SK-N-SH (cell line): ENCODE results near the gene DACT2. TPM values are rescaled to one million over a fixed set of nuclear protein-coding genes. Genes with fewer than 3 reads are reported as not detected.

Experiments used
- CTCF ChIA-PET: fragments of 300-600, 350-600 bp; formaldehyde crosslinking; extraction: SDS; loops from one replicate; lab custom pipeline; 2021; lab: Yijun Ruan, JAX
- POLR2A ChIA-PET: fragments of 350-600 bp; sonication (Branson Sonifier 250); formaldehyde crosslinking; extraction: SDS; loops from one replicate; lab custom pipeline; 2020; ENCODE audit warnings: antibody characterized with exemption, inconsistent platforms; lab: Yijun Ruan, JAX
- DNase-seq: peaks from one replicate; pipeline ENCODE4 v3.0.0; 2012
- H2AFZ ChIP-seq: fragments of 200-600 bp; sonication (generic); 2 replicates; pipeline ENCODE4 v1.8.1; 2016; ENCODE audit warnings: antibody characterized with exemption, mild to moderate bottlenecking, low read depth
- H3F3A ChIP-seq: fragments of 200-600 bp; sonication (generic); replicated peaks from 2 replicates; pipeline ENCODE3; 2016; ENCODE audit warnings: antibody characterized with exemption, mild to moderate bottlenecking; ENCODE audit not compliant: insufficient read depth
- H3K27ac ChIP-seq, 2 experiments: fragments of 200-500 bp in 1 of 2; fragments of 200-600 bp in 1 of 2; sonication (Bioruptor generic) in 1 of 2; sonication (generic), shearing (Covaris generic) in 1 of 2; 2 replicates each; pipeline versions ENCODE4 v1.5.1 to v1.6.1; 2014 to 2016; ENCODE audit warnings: low read depth in 2 of 2, inconsistent platforms in 1 of 2, low read length in 1 of 2, mild to moderate bottlenecking in 1 of 2, mixed read lengths in 1 of 2
- H3K27me3 ChIP-seq: fragments of 200-600 bp; sonication (generic), shearing (Covaris generic); 2 replicates; pipeline ENCODE4 v1.6.1; 2016; ENCODE audit warnings: mixed run types; ENCODE audit not compliant: insufficient read depth
- H3K36me3 ChIP-seq, 2 experiments: fragments of 200-500 bp in 1 of 2; fragments of 200-600 bp in 1 of 2; sonication (Bioruptor generic) in 1 of 2; sonication (generic) in 1 of 2; replicated peaks in 1 of 2; 2 replicates each; pipeline versions ENCODE3 to v1.5.1; 2014 to 2016; ENCODE audit warnings: low read length in 1 of 2, mild to moderate bottlenecking in 1 of 2; ENCODE audit not compliant: insufficient read depth in 2 of 2, control insufficient read depth in 1 of 2
- H3K4me1 ChIP-seq, 2 experiments: fragments of 200-500 bp in 1 of 2; fragments of 200-600 bp in 1 of 2; sonication (Bioruptor generic) in 1 of 2; sonication (generic), shearing (Covaris generic) in 1 of 2; 2 replicates each; pipeline versions ENCODE4 v1.5.1 to v1.6.1; 2014 to 2016; ENCODE audit warnings: low read depth in 1 of 2, low read length in 1 of 2, mixed run types in 1 of 2; ENCODE audit not compliant: insufficient read depth in 2 of 2, control insufficient read depth in 1 of 2
- H3K4me2 ChIP-seq: fragments of 200-600 bp; sonication (generic), shearing (Covaris generic); 2 replicates; pipeline ENCODE4 v1.6.1; 2017; ENCODE audit warnings: mixed run types
- H3K4me3 ChIP-seq, 2 experiments: fragments of 200-500 bp in 1 of 2; fragments of 200-600 bp in 1 of 2; sonication (Bioruptor generic) in 1 of 2; sonication (generic), shearing (Covaris generic) in 1 of 2; 2 replicates each; pipeline versions ENCODE4 v1.5.1 to v1.8.1; 2014 to 2016; ENCODE audit warnings: low read depth in 2 of 2, inconsistent platforms in 1 of 2, low read length in 1 of 2, mild to moderate bottlenecking in 1 of 2, mixed read lengths in 1 of 2, moderate library complexity in 1 of 2
- H3K79me2 ChIP-seq: fragments of 200-600 bp; sonication (generic); 2 replicates; pipeline ENCODE4 v1.8.1; 2017; ENCODE audit warnings: mild to moderate bottlenecking; ENCODE audit not compliant: insufficient read depth
- H3K9ac ChIP-seq: fragments of 200-600 bp; sonication (generic); 2 replicates; pipeline ENCODE4 v1.6.1; 2017; ENCODE audit warnings: mixed run types
- H3K9me2 ChIP-seq: fragments of 200-600 bp; sonication (generic); 2 replicates; pipeline ENCODE4 v1.6.1; 2017; ENCODE audit warnings: mixed run types
- H3K9me3 ChIP-seq: fragments of 200-600 bp; sonication (generic); 2 replicates; pipeline ENCODE4 v1.6.1; 2017; ENCODE audit warnings: mixed run types, mild to moderate bottlenecking, moderate library complexity
- H4K20me1 ChIP-seq: fragments of 200-600 bp; sonication (generic); 2 replicates; pipeline ENCODE4 v1.6.1; 2017; ENCODE audit warnings: mild to moderate bottlenecking, mixed run types; ENCODE audit not compliant: insufficient read depth
- ELF1 ChIP-seq: IDR thresholded peaks from 2 replicates; pipeline ENCODE4 v1.4.0; 2012
- EP300 ChIP-seq, 2 experiments: IDR thresholded peaks; 2 replicates each; pipeline versions ENCODE4 v1.4.0 to v1.6.1; 2012; ENCODE audit warnings: borderline replicate concordance in 1 of 2, low read depth in 1 of 2, low read length in 1 of 2
- EZH2phosphoT487 ChIP-seq: fragments of 200-600 bp; sonication (generic); IDR thresholded peaks from 2 replicates; pipeline ENCODE4 v1.6.1; 2017; ENCODE audit warnings: low read depth, mixed run types, mild to moderate bottlenecking, antibody characterized with exemption, moderate library complexity, borderline replicate concordance
- FOSL2 ChIP-seq: IDR thresholded peaks from 2 replicates; pipeline ENCODE4 v1.4.0; 2012; ENCODE audit warnings: low read depth, mild to moderate bottlenecking, moderate library complexity, borderline replicate concordance
- FOXJ3 ChIP-seq: sonication (generic); formaldehyde crosslinking; IDR thresholded peaks from 2 replicates; pipeline ENCODE4 v1.5.1; 2020; ENCODE audit warnings: mild to moderate bottlenecking, missing genetic modification reagents
- GABPA ChIP-seq: IDR thresholded peaks from 2 replicates; pipeline ENCODE4 v1.4.0; 2012; ENCODE audit warnings: low read depth, mild to moderate bottlenecking
- JUND ChIP-seq: IDR thresholded peaks from 2 replicates; pipeline ENCODE4 v1.4.0; 2012
- MAX ChIP-seq: IDR thresholded peaks from 2 replicates; pipeline ENCODE4 v1.4.0; 2012; ENCODE audit warnings: low read depth
- MEF2A ChIP-seq: IDR thresholded peaks from 2 replicates; pipeline ENCODE4 v1.4.0; 2012; ENCODE audit warnings: low read depth, borderline replicate concordance
- NFIC ChIP-seq: IDR thresholded peaks from 2 replicates; pipeline ENCODE4 v1.4.0; 2012; ENCODE audit warnings: borderline replicate concordance
- PBX3 ChIP-seq: IDR thresholded peaks from 2 replicates; pipeline ENCODE4; 2012
- REST ChIP-seq: IDR thresholded peaks from 2 replicates; pipeline ENCODE4 v1.6.1; 2012; ENCODE audit warnings: mild to moderate bottlenecking, low read depth, low read length, moderate library complexity
- RXRA ChIP-seq: IDR thresholded peaks from 2 replicates; pipeline ENCODE4 v1.4.0; 2012; ENCODE audit warnings: low read depth, mild to moderate bottlenecking, borderline replicate concordance
- TCF12 ChIP-seq: IDR thresholded peaks from 2 replicates; pipeline ENCODE4 v1.4.0; 2012
- USF2 ChIP-seq: fragments of 150-350 bp; IDR thresholded peaks from 2 replicates; pipeline ENCODE4 v1.6.1; 2017; ENCODE audit warnings: antibody characterized with exemption, low read length, low read depth, borderline replicate concordance
- YY1 ChIP-seq: IDR thresholded peaks from 2 replicates; pipeline ENCODE4 v1.4.0; 2012; ENCODE audit warnings: low read depth, mild to moderate bottlenecking
- ZBTB33 ChIP-seq: IDR thresholded peaks from 2 replicates; pipeline ENCODE4 v1.4.0; 2012; ENCODE audit warnings: low read depth, borderline replicate concordance
- WGBS: methylation state at CpG from one replicate; pipeline ENCODE4 v1.1.6; 2017; ENCODE audit warnings: low lambda C conversion rate; 5-methylcytosine and 5-hydroxymethylcytosine counted together
- polyA plus RNA-seq, 3 experiments: library from polyadenylated mRNA; depleted of rRNA; stranded (reverse); fragments of >200 nt; gene quantifications; 2 replicates each; pipeline ENCODE4 v1.2.3, GENCODE V29; 2012

Gene DACT2
- polyA plus RNA-seq, 1 of the 3 experiments (the other 2 are of a cell fraction): not detected

- TF ChIP-seq ZBTB33 (no peak), MEF2A (no peak), YY1 (no peak), FOSL2 (no peak), EZH2phosphoT487 (no peak), PBX3 (no peak)
- TF ChIP-seq, all 33 proteins: peak for 0
Measured at GRCh38 chr6:168365422-168366165, 46.0 kb upstream of the DACT2 start (continued).

- CTCF ChIA-PET: interaction anchor here (1.3 to 1.4 kb wide), 2 partner anchors 9 kb away, joined by 4 read pairs; no protein-coding TSS in a partner anchor
- H2AFZ ChIP-seq: no peak overlapping the region
- H3K27ac ChIP-seq: no peak overlapping the region
- no peaks in the 10 kb centered on the region for H3F3A ChIP-seq
- no peak overlapping the region for H3K9ac ChIP-seq
- H3K4me2 ChIP-seq: no peak overlapping the region
- no peak for DNase-seq
- H3K79me2 ChIP-seq: no peaks in the 10 kb centered on the region
- H3K9me3 ChIP-seq: no peaks in the 10 kb centered on the region
- no peaks in the 10 kb centered on the region for H3K9me2 ChIP-seq
- POLR2A ChIA-PET: no interaction called here
- peaks cover 0 to 4% of the 10 kb centered on the region in 2 experiments; a peak in 1 of 4 replicates for H3K4me1 ChIP-seq
- H3K27me3 ChIP-seq: no peaks in the 10 kb centered on the region
- no peaks in the 10 kb centered on the region for H3K36me3 ChIP-seq
- H3K4me3 ChIP-seq: no peak overlapping the region
- H4K20me1 ChIP-seq: no peaks in the 10 kb centered on the region
- WGBS: 72% methylated on average over 17 of the region's 31 CpGs
- TF ChIP-seq USF2 (no peak), MEF2A (no peak), FOXJ3 (CRISPR knock-in tag) (no peak), EP300 (IDR thresholded peaks at IDR 0.05; ENCODE audit: borderline replicate concordance in 1 of 2, low read depth in 1 of 2, low read length in 1 of 2) (no peak), JUND (no peak), NFIC (no peak), TCF12 (no peak), RXRA (no peak), MAX (no peak), ELF1 (no peak), GABPA (no peak), REST (no peak)
Measured at GRCh38 chr6:168364793-168365421, 45.3 kb upstream of the DACT2 start.
